Suprapubic skin (tissue), 4 donors: Measurements from ENCODE around the gene TCTN2. TPM values are rescaled to one million over a fixed set of nuclear protein-coding genes. Genes with fewer than 3 reads are reported as not detected.

Experiments
- DNase-seq, 2 donors: peaks; one replicate each; pipeline ENCODE4 v3.0.0-alpha.2; 2019; ENCODE audit warnings: low spot score in 2 of 2
- H3K27ac ChIP-seq: fragments of 200-600 bp; sonication (generic); one replicate; pipeline ENCODE4 v1.5.1; 2019
- H3K27me3 ChIP-seq: fragments of 200-600 bp; sonication (generic); one replicate; pipeline ENCODE4 v1.5.1; 2019
- H3K36me3 ChIP-seq: fragments of 200-600 bp; sonication (generic); one replicate; pipeline ENCODE4 v1.5.1; 2019
- H3K4me1 ChIP-seq: fragments of 200-600 bp; sonication (generic); one replicate; pipeline ENCODE4 v1.5.1; 2019
- H3K4me3 ChIP-seq: fragments of 200-600 bp; sonication (generic); one replicate; pipeline ENCODE4 v1.5.1; 2019; ENCODE audit warnings: mild to moderate bottlenecking
- H3K9me3 ChIP-seq: fragments of 200-600 bp; sonication (generic); one replicate; pipeline ENCODE4 v1.5.1; 2019
- CTCF ChIP-seq, 2 donors: fragments of 200-600 bp in 1 of 2; fragments of 450-650 bp in 1 of 2; sonication (generic) in 1 of 2; IDR thresholded peaks; one replicate each; pipeline ENCODE4 v1.5.1; 2016 to 2019; ENCODE audit warnings: antibody characterized with exemption in 2 of 2, mild to moderate bottlenecking in 1 of 2, moderate library complexity in 1 of 2
- EP300 ChIP-seq: sonication (generic); formaldehyde crosslinking; IDR thresholded peaks from one replicate; pipeline ENCODE4 v1.6.1; 2017; ENCODE audit warnings: antibody characterized with exemption
- POLR2A ChIP-seq, 2 donors: fragments of 450-650 bp; IDR thresholded peaks; one replicate each; pipeline ENCODE4 v1.6.1; 2017; ENCODE audit warnings: antibody characterized with exemption in 2 of 2, mild to moderate bottlenecking in 2 of 2, moderate library complexity in 2 of 2
- POLR2AphosphoS5 ChIP-seq, 3 donors: sonication (generic); formaldehyde crosslinking; IDR thresholded peaks; one replicate each; pipeline ENCODE4 v1.6.1; 2017; ENCODE audit warnings: antibody characterized with exemption in 3 of 3
- WGBS: methylation state at CpG from one replicate; pipeline ENCODE4 v1.1.5; 2018; 5-methylcytosine and 5-hydroxymethylcytosine counted together
- total RNA-seq, 4 donors: library from RNA; depleted of rRNA; stranded (reverse); fragments of >200 nt; gene quantifications; one replicate each; pipeline ENCODE4 v1.1.0, GENCODE V29; 2016

Gene TCTN2
- total RNA-seq, 4 donors from 2014 or later = 10.2 to 31.9 (median 16.0) TPM

- Histone ChIP-seq H3K27ac (no peak overlapping the region), H3K9me3 (no peaks in the 10 kb centered on the region), H3K4me1 (no peaks in the 10 kb centered on the region), H3K27me3 (no peaks in the 10 kb centered on the region), H3K36me3 (peaks cover 84% of the 10 kb centered on the region), H3K4me3 (no peak overlapping the region)
- DNase-seq = no peak
- TF ChIP-seq EP300 = no peak
- TF ChIP-seq POLR2AphosphoS5 (IDR thresholded peaks at IDR 0.05) = no peak
- no peak for TF ChIP-seq POLR2A (IDR thresholded peaks at IDR 0.05)
- TF ChIP-seq CTCF (IDR thresholded peaks at IDR 0.05) = no peak
- 67% methylated on average over 5 of the region's 5 CpGs for WGBS
Measured at GRCh38 chr12:123747309-123747708, 76.4 kb downstream of the TCTN2 start.

- no peaks in the 10 kb centered on the region for H3K9me3 ChIP-seq
- no peak overlapping the region for H3K4me3 ChIP-seq
- TF ChIP-seq EP300 (no peak), POLR2A (IDR thresholded peaks at IDR 0.05) (no peak), CTCF (IDR thresholded peaks at IDR 0.05) (no peak), POLR2AphosphoS5 (IDR thresholded peaks at IDR 0.05) (no peak)
- WGBS = 90% methylated on average over 6 of the region's 6 CpGs
- no peaks in the 10 kb centered on the region for H3K4me1 ChIP-seq
- DNase-seq = no peak
- H3K27ac ChIP-seq = no peak overlapping the region
- peaks cover 84% of the 10 kb centered on the region for H3K36me3 ChIP-seq
- no peaks in the 10 kb centered on the region for H3K27me3 ChIP-seq
Measured at GRCh38 chr12:123748161-123748560, 77.2 kb downstream of the TCTN2 start.

GRCh38 chr12:123748661-123749060, 77.7 kb downstream of the TCTN2 start:
- Histone ChIP-seq H3K27ac (no peak overlapping the region), H3K9me3 (no peaks in the 10 kb centered on the region), H3K4me1 (no peaks in the 10 kb centered on the region), H3K27me3 (no peaks in the 10 kb centered on the region), H3K36me3 (peaks cover 84% of the 10 kb centered on the region), H3K4me3 (no peak overlapping the region)
- no peak for DNase-seq
- TF ChIP-seq CTCF (IDR thresholded peaks at IDR 0.05) (no peak), POLR2A (IDR thresholded peaks at IDR 0.05) (no peak), POLR2AphosphoS5 (IDR thresholded peaks at IDR 0.05) (no peak), EP300 (no peak)
- WGBS = 90% methylated on average over 4 of the region's 4 CpGs

- H3K27ac ChIP-seq = no peak overlapping the region
- TF ChIP-seq EP300 (no peak), POLR2AphosphoS5 (IDR thresholded peaks at IDR 0.05) (no peak), CTCF (IDR thresholded peaks at IDR 0.05) (no peak), POLR2A (IDR thresholded peaks at IDR 0.05) (no peak)
- H3K4me1 ChIP-seq = no peaks in the 10 kb centered on the region
- no peaks in the 10 kb centered on the region for H3K27me3 ChIP-seq
- no peaks in the 10 kb centered on the region for H3K9me3 ChIP-seq
- H3K4me3 ChIP-seq = no peak overlapping the region
- H3K36me3 ChIP-seq = peaks cover 84% of the 10 kb centered on the region
- 100% methylated on average over 10 of the region's 10 CpGs for WGBS
- no peak for DNase-seq
Measured at GRCh38 chr12:123749355-123749754, 78.4 kb downstream of the TCTN2 start.

GRCh38 chr12:123750159-123750656, 79.3 kb downstream of the TCTN2 start:
- 96% methylated on average over 8 of the region's 8 CpGs for WGBS
- Histone ChIP-seq H3K27me3 (no peaks in the 10 kb centered on the region), H3K9me3 (no peaks in the 10 kb centered on the region), H3K4me1 (no peaks in the 10 kb centered on the region), H3K27ac (no peak overlapping the region), H3K36me3 (peaks cover 84% of the 10 kb centered on the region), H3K4me3 (no peak overlapping the region)
- TF ChIP-seq CTCF (IDR thresholded peaks at IDR 0.05) (no peak), POLR2AphosphoS5 (IDR thresholded peaks at IDR 0.05) (no peak), POLR2A (IDR thresholded peaks at IDR 0.05) (no peak), EP300 (no peak)
- no peak for DNase-seq
